Putamen (tissue), 1 donor: Measurements from ENCODE around the gene LRRFIP2.

Experiments
- DNase-seq: peaks from one replicate; pipeline ENCODE4 v3.0.0-alpha.2; 2016; ENCODE audit warnings: low spot score

LRRFIP2 gene

DNA sequence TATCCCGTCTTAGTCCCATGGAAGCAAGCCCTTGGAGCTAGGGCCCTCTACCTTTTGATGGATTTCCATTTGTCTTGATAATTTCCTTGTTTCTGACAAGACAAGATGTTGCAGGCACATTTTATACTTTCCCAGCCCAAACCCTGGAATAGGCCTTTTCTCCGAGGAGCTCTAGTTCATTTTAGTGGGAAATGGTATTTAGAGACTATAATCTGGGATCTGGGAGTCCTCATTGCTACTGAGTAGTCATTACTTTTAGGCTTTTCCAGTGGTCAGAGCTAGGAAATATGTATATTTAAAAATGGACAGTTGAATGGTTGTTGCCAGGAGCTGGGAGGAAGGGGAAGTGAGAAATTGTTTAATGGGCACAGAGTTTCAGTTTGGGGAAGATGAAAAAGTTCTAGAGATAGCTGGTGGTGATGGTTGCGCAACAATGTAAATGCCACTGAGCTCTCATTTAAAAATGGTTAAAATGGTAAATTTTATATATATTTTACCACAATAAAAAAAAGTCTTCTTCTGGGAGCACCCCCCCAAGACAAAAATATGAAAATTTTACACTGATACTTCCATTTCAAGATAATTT, 149.5 kb downstream of the LRRFIP2 start:
- DNase-seq: no peak

DNA sequence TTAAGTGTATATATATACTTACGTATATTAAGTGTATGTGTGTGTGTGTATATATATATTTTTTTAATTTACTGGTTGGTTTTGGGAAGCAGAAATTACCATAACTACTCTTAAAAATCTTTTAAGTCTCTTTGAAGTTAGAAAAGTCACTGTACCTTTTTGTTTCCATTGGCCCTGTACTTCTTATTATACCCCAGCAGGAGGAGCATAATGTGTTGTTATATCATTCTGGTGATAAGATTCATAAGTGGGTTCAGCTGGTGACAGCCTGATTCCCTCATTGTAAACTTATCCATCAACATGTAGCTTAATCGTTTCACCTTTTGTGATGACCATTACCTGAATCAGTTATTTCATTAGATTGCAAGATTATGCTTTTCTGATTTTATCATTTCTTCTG, 150.3 kb downstream of the LRRFIP2 start:
- no peak for DNase-seq

DNA sequence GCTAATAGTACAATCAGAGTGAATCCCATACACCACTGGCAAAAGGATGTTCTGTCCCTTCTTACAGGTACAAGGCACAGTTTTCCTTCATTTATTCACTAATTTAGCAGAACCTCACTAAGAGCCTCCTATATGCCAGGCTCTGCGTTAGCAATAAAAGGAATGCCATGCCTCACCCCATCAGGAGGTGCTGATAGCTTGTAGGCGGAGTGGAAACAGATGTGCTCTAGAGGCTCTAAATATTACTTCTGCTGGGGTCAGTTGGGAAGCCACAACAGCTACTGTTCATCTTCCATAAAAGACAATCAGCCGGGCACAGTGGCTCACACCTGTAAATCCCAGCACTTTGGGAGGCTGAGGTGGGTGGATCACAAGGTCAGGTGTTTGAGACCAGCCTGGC, 156.7 kb downstream of the LRRFIP2 start:
- no peak for DNase-seq

DNA sequence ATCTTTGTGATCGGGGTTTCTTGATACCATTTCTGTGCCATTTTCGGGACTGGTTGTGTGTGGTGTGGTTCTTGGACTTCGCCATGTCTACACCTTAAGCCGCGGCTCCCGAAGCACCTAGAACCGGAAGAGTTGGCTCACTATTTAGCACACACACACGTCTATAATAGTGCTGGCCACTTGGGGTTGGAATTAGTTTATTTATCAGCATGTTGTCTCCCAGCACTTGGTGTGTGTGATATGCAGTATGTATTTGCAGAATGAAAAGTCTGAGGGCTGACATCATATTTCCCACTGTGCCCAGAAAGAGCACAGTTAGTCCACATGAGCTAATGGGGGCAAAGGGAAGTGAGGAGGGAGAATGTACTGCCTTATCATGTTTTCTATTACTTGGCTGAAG, 157.5 kb downstream of the LRRFIP2 start:
- DNase-seq: no peak

DNA sequence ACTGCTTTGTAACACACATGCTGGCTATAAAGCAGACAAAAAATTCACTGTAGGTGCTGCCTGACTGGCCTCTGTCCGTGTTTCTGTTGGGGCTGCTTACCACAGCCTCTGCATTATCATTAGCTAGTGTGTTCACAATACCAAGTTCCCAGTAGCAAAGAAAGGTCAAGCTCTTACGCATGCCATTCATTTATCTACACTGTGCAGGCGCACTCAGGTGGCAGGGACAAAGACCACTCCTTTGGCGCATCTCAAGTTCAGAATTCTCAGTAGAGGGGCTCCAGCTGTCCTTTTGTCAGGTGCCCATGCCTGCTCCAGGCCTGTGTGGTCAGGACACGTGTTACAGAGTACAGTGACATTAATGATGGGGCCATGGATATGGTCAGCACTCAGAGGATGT, 158.7 kb downstream of the LRRFIP2 start:
- DNase-seq: no peak

DNA sequence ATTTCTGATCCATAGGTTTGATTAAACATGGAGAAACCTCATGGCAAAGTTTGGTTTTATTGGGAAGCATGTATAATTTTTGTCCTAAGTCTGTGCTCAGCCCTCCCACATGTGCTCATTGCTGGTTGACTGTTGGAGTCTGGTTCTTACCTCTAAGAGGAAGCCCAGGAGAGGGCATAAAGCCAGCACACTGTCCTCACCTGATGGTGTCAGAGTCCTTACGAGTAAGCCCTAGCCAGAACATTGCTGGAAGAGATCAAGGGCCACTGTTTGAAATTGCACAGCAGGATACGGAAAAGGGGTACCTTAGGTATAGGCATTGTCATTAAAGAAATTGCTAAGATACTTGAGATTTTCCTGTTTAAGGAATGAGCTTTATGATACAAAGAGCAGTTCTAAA, 159.8 kb downstream of the LRRFIP2 start:
- DNase-seq: no peak
